ENCODE data around the gene NLRP1.

The NLRP1 gene

GRCh38 chr17:5526821-5527598 is 57.3 kb downstream of the NLRP1 start:
- DNase-seq, result peak in 50 of 58 donors; percentile 8 to 91 (median 60)

DNA sequence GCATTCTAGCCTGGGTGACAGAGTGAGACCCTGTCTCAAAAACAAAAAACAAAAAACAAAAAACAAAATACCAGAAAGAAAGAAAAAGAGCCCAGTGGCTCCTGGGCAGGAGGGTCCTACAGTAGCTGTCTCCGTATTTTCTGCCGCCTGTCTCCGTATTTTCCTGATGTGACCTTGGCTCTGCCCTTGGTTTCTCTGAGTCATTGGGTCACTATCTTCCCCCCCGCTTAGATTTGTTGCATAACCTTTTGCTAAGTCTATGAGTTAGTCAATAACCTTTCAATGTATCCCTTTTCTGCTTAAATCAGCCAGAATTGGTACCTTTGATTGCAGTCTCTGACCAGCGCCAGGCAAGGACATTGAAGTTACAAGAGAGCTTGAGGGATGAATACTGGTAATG is 61.1 kb downstream of the NLRP1 start:
- no peak for DNase-seq

DNA sequence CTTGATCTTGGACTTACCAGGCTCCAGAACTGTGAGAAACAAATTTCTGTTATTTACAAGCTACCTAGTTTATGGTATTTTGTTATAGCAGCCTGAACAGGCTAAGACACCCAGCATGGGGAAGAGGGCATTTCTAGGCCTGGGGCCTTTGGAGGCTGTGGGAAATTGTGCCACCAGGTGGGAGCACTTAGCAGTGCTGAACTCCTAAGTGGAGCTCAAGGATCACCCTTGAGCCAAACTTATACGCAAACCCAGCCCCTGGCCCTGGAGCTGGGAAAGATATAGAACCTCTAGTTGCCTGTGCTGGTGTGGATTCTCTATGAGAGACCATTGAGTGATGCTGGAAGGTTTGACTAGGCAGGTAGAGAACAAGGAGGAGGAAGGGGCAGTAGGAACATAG is 61.8 kb downstream of the NLRP1 start:
- DNase-seq, result no peak

GRCh38 chr17:5516060-5516792 is 68.1 kb downstream of the NLRP1 start:
- no peak for DNase-seq

DNA sequence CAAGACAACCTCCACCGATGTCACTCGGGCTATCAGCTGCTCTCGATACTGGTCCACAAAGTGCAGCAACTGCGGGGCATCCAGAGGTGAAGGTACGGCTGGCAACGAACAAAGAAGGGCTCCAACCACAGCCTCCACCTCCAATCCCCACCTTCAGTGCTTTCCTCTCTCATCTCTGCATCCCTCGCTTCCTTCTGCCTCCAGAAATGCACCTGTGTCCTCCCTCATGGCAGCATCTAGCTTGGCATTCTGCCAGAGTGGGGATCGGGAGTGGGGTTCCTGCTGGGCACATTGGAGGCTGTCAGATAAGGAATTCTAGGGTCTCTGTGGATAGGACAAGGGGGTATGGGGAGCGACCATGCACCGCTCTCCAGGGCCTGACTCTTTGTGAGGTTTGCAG is 69.3 kb downstream of the NLRP1 start:
- no peak for DNase-seq

DNA sequence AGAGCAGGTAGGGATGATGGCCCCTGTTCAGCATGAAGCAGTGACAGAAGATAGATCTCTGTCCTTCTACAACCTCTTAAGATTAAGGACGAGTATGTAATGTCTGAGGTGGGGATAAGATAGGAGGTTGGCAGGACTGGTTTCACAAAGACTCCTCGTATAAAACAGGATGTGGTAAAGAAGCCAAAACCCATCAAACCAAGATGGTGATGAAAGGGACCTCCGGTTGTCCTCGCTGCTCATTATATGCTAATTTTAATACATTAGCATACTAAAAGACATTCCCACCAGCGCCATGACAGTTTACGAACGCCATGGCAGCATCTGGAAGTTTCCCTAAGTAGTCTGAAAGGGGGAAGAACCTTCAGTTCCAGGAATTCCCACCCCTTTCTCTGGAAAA is 70.7 kb downstream of the NLRP1 start:
- DNase-seq, result no peak

GRCh38 chr17:5511401-5512225 is 72.7 kb downstream of the NLRP1 start:
- peak in 20 of 58 donors; percentile 4 to 69 (median 20) for DNase-seq

DNA sequence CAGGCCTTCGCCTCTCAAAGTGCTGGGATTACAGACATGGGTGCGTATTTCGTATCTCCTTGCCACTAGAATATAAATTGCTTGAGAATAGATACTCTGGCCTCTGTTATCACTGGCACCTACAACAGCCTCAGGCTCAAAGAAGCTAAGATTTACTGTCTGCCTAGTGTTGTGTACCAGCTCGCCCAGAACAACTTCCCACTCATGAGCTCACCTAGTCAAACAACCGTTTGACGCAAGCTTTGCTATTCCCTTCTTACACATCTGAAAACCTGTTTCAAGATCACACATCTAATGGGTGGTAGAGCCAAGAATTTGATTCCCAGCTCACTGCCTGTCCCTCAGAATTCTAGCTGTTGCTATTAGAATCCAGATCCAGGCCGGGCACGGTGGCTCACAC is 73.5 kb downstream of the NLRP1 start:
- DNase-seq, result peak in 2 of 58 donors; percentile 3 to 6

- no peak for DNase-seq
Measured at GRCh38 chr17:5509482-5509881, 74.8 kb downstream of the NLRP1 start.

DNA sequence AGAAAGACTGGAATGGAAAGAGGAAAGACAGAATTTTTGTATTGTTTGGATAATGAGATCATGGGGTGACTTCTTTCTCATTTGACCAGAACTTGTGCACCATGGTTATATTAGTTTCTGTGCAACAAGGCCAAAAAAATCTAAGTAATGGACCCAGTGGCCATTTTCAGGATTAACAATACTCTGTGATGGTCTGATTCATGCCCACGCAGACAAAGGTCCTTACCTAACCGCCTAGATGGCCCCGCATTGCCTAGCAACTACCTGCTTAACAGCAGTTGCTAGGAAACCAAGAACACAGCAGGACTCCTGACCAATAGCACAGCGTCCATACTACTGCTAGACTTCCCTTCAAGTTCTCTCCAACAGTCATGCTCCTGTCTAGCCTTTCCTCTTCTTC is 75.5 kb downstream of the NLRP1 start:
- peak in 5 of 58 donors; percentile 6 to 34 (median 11) for DNase-seq

- DNase-seq, result no peak
Measured at GRCh38 chr17:5506307-5506706, 78.0 kb downstream of the NLRP1 start.

DNA sequence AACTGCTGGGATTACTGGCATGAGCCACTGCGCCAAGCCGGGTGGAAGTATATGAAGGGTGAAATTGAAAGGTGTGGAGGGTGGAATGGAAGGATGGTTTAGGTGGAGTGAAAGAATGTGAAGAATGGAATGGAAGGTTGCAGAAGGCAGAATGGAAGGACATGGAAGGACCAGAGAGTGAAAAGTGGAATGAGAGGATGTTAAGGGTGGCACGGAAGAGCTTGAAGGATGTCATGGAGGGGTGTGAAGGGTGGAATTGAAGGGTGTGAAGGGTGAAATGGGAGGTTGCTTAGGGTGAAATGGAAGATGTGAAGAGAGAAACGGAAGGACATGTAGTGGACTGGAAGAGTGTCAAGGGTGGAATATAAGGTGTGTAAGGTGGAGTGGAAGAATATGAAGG is 81.8 kb downstream of the NLRP1 start:
- no peak for DNase-seq

DNA sequence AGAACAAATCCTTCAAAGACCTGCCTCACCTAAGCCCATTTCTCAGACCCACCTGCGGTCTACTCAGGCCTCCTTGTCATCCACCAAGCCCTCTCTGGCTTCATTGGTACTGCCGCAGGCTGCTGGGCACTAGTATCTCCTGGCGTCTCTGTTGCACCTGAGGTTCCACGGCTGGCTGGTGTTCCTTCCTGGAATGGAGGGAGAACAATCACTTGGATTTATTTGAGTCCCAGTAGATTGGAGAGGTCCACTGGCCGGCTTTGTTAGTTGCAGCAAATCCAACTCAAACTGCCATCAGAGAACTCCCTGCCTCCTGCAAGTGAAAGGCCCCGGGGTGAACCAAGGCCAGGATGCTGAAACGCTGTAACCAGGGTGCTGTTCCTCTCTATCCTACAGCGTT is 82.6 kb downstream of the NLRP1 start:
- peak in 1 of 58 donors; percentile 10 for DNase-seq

- peak; percentile 49 to 97 (median 86) for DNase-seq
Measured at GRCh38 chr17:5500589-5501391, 83.5 kb downstream of the NLRP1 start.

GRCh38 chr17:5500247-5500588 is 84.1 kb downstream of the NLRP1 start:
- DNase-seq, result no peak

DNA sequence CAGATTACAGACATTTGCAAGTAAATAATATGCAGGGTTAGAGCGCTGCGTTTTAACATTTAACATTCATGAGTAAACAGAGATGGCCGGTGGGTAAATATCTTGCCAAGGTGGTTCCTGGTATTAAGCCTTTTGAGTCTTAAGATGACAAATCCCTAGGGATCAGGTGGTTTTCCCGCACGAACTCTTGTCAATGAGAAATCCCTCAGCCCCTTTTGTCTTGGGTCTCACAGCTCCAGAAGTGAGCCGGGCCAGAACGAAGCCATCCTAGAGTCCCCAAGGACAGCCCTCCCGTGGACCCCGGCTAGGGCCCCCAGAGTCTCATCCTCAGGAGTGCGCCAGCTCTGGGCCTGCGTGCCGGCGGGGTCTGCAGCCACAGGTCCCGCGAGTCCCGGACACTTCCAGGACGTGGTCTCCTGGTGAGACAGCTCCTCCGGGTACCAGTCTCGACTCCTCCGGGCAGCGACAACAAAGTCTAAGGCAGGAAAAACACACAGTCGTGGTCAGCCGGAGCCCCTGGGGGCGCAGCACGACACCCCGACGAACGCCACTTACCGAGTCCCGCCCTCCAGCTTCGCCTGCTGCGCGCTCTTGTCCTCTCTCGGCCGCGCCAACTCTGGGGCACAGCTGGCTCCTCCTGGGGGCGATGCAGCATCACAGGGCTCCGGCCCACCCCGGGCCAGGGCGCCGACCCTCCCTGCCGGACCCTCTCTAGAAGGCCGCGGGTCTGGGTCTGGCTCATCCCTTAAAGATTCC is 84.7 kb downstream of the NLRP1 start:
- peak in 25 of 58 donors; percentile 7 to 54 (median 23) for DNase-seq

- no peak for DNase-seq
Measured at GRCh38 chr17:5492970-5493369, 91.3 kb downstream of the NLRP1 start.

- DNase-seq, result no peak
Measured at GRCh38 chr17:5488752-5489151, 95.6 kb downstream of the NLRP1 start.

DNA sequence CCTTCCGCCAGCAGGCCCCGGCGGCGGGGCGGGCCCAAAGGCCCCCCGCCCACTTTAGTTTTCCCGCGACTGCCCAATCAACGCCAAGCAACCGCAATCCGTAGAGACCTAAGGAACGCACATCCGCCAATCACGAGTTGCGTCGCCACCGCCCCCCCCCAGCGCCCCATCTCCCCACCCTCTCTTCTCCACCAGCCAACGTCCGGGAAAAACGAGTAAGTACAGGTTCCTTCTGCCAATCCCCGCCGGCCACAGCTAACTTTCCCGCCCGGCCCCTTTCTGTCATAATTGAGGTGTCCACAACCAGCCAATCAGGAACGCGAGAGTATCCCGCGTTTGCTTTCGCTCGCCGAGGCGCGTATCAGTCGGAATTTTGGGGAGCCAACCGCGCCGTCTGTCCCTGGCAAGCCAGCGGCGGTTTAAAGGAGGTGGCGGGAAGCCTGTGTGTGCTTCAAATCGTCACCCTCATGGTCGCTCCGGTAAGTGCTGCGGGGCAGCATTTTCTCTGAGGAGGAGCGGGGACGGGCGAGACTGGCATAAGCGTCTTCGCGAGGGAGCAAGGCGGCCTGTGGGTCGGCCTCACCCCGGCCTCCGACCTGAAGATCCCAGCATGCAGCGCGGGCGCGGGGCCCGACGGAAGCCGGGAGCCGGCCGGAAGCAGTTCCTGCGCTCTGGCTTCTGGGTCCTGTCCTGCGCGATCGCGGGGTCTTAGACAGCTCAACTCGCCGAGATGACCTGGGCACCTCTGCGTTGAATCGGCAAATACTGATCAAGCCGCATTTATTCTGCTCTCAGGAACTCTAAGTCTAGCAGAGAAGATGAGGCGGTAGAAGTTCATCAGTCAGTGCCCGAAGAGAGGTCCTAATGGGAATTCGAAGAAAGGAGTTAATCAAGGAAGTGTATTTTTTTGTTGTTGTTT is 97.8 kb downstream of the NLRP1 start, which contains the start of gene MIS12:
Gene MIS12 (plus strand): TSS at position 361 of the 919 bp plus-strand sequence. CDS start 2,297 bp downstream, outside the sequence.
- peak; percentile 85 to 100 (median 98) for DNase-seq
